Amygdala (tissue), 56 donors: ENCODE results near the gene PDE2A.

Source experiments
- DNase-seq, 56 donors: peaks; one replicate each; lab custom pipeline; 2025; lab: John Stamatoyannopoulos, UW

Gene PDE2A

DNA sequence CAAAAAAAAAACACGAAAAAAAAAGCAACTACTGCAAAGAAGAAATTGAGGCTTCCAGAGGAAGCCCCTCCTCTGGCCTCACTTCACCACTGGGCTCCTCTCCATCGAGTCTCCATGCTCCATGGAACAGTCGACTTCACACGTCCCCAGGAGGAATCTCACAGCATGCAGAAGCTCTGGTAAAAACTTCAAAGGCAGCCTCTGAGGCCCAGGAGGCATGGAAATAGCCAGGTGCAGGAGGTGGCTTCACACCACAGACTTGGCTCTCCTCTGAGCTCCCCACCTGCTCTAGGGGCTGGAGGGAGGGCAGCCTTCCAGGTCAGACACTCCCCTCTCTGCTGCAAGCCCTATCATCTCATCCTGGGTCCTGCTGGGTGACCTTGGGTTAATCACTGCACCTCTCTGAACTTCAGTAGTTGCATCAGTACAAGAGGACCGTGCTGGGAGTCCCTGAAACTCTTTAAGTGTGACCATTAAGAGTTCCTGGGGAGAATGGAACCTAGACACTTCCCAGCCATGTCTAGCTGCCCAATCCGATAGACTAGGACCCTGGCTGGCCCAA, 8.2 kb downstream of the PDE2A start:
- no peak for DNase-seq

GRCh38 chr11:72662036-72662435, 12.2 kb downstream of the PDE2A start:
- no peak for DNase-seq

DNA sequence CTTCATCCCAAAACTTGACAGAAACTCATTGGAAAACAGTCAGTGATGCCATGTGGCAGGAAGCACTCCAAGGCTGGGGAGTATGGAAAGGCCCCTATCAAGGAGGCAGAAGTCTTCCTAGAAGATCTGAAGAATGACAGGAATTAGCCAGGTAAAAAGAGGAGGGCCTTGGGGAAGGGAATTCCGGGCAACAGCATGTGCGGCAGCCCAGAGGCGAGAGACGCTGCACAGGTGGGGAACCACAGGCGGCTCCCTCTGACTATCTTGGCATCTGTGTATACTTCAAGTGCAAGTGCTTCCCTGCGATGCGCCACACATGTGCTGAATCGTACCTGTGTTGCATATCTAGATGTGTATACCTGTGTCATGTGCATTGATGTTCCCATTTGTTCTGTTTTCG, 12.7 kb downstream of the PDE2A start:
- no peak for DNase-seq

DNA sequence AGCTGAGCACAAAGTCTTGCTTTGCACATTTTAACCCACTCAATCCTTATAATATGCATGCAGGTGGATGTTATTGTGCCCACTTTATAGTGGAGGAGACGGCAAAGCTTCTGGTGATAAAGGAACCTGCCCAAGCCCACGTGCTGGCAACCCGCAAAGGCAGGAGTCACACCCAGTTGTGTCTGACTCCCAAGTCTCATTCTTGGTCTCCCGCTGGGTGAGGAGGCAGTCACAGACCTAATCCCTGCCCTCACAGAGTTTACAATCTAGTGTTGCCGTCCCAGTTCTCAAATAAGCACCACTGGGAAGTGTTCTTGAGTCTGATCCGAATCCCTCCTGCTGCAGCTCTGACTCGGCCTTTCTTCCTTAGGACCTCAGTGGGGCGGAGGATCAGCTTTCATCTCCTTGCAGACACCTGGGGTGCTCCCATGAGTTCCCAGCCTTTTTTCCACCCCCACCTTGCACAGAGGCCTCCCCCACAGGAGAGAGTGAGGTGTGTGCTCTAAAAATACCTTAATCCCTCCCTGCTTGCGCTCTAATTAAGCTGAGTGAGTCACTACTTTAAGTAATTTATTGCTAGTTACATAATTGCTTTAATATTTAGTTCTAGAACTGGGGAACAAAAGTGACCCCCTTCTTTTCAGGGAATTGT, 15.1 kb downstream of the PDE2A start:
- DNase-seq = peak in 1 of 56 donors; percentile 28

GRCh38 chr11:72657411-72658100, 16.7 kb downstream of the PDE2A start:
- no peak for DNase-seq

- no peak for DNase-seq
Measured at GRCh38 chr11:72655896-72656464, 18.2 kb downstream of the PDE2A start.

DNA sequence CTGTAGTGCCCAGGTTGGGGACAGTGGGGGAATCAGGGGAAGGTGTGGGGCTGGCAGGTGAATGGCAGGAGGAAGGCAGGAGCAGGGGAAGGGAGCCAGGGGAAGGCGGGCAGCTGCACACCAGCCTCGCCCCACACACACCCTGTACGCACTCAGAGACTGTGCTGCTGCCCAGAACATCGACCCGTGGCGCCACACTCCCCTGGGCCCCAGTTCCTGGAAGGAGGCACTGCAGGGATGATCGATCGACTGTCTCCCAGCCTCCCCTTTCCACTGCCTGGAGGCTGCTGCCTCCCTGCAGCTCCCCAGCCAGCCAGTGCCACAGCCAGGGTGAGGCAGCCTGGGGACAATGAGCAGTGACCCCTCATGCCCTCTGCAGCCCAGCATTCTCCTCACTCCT, 19.2 kb downstream of the PDE2A start:
- no peak for DNase-seq

GRCh38 chr11:72653649-72654048, 20.6 kb downstream of the PDE2A start:
- DNase-seq = no peak

DNA sequence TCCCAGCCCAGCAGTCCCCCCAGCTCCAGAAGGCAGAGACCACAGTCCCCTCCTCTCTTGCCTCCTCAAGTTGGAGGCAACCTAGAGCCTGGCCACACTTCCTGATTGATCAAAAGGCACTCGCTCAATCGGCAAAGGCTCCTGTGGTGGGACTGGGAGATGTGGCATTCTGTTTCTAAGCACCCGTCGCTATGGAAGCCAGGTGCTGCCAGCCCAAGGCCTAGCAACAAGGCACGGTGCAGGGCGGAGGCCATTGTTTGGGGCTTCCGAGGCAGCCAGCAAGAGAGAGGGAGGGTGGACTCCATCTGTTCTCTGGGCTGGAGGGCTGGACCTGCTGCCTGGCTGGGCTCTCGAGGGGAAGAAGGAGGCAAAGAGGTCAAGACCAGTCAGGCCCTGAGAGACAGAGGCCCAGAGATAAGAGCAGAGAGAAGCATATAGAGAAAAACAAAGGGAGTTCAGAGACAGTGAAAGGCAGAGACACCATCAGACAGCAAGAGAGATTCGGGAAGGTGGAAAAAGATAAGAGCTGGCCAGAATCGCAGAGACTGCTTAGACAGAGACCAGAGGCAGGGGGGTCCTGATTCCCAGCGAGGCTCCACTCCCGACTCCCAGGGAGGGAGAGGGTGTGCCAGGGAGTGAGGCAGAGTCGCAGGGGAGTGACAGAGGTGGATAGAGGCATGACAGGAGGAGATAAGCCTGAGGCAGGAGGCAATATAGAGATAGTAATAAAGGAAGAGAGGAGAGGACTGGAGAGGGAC, 21.2 kb downstream of the PDE2A start:
- DNase-seq = no peak

- no peak for DNase-seq
Measured at GRCh38 chr11:72652133-72652532, 22.1 kb downstream of the PDE2A start.

DNA sequence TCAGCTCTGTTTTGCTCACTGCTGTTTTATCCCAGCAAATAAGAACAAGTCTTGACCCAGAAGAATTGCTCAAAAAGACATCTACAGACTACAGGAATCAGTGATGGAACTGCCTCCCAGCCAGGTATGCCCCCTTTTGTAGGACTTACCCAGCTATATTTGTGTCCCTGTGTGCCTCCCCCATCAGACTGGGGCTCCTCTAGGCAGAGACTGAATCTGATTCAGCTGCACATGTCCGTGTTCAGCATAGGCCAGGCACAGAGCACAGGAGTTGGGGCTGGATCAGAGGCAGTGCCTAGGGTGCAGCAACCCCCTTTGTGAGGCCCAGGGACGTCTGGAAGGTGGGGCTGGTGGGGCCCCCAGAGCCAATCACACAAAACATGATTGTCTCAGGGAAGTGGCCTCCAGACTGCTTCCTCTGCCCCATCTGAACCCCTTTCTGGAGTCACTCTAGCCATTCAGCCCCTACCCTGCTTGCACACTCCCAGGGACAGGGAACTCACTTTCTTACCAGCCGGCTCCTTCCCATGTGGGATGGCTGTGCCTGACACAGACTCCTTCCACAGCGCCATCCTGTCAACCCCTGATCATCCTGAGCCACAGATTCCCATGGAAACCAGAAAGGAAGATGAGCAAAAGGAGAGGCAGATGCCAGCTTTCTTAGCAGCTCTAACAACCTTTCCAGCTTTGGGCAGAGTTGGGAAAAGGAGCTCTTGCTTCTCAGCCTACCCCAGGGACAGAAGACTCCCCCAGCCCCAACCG, 24.8 kb downstream of the PDE2A start:
- DNase-seq = peak in 1 of 56 donors; percentile 28

GRCh38 chr11:72648384-72649136, 25.7 kb downstream of the PDE2A start:
- peak in 1 of 56 donors; percentile 14 for DNase-seq

- DNase-seq = no peak
Measured at GRCh38 chr11:72647882-72648281, 26.3 kb downstream of the PDE2A start.

- DNase-seq = no peak
Measured at GRCh38 chr11:72646472-72646871, 27.8 kb downstream of the PDE2A start.

- DNase-seq = no peak
Measured at GRCh38 chr11:72646024-72646423, 28.2 kb downstream of the PDE2A start.

- peak in 14 of 56 donors; percentile 24 to 64 (median 50) for DNase-seq
Measured at GRCh38 chr11:72643547-72643946, 30.7 kb downstream of the PDE2A start.

DNA sequence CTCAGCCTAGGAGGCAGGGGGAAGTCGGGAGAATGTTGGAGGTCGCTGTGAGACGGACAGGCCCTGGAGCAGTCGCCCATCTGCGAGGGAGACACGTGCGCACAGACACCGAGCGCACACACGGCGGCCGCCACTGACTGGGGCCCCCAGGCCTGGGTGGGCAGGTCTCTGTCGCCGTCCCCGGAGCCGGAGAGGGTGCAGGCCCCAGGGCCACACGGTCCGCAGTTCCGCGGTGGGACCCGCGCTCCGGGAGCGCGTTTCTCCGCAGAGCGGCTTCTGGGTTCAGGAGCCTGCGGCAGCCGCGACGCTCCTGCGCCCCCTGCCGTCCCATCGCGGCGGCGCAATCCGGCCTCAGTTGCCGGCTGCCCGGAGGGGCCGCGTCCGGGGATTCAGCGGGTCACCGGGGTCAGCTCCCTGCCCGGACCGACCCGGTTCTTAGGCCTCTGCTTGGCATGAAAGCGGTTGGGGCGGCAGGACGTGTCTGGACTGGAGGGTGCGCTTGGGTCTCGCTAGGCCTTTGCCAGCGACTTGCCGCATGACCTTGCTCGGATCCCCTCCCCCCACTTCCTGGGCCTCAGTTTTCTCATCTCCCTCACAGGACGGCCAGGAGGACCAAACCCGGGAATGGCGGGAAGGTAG, 31.2 kb downstream of the PDE2A start:
- DNase-seq = peak in 32 of 56 donors; percentile 18 to 74 (median 52)

GRCh38 chr11:72642043-72642883, 32.0 kb downstream of the PDE2A start:
- DNase-seq = peak in 17 of 56 donors; percentile 27 to 66 (median 41)
